Ureter (tissue), 1 donor: ENCODE measurements around the gene SDK1. TPM values are rescaled to one million over a fixed set of nuclear protein-coding genes. Genes with fewer than 3 reads are reported as not detected.

Experiments used
- DNase-seq: peaks from one replicate; pipeline ENCODE4 v3.0.0-alpha.2; 2020; ENCODE audit warnings: low spot score
- total RNA-seq: library from RNA; stranded (reverse); gene quantifications from one replicate; pipeline ENCODE4 v1.2.4, GENCODE V29; 2023
- donor health status: DM: yes; HTN: yes; CAD: no.

Gene SDK1
- total RNA-seq, 1 donor from 2014 or later: 27.3 TPM

DNA sequence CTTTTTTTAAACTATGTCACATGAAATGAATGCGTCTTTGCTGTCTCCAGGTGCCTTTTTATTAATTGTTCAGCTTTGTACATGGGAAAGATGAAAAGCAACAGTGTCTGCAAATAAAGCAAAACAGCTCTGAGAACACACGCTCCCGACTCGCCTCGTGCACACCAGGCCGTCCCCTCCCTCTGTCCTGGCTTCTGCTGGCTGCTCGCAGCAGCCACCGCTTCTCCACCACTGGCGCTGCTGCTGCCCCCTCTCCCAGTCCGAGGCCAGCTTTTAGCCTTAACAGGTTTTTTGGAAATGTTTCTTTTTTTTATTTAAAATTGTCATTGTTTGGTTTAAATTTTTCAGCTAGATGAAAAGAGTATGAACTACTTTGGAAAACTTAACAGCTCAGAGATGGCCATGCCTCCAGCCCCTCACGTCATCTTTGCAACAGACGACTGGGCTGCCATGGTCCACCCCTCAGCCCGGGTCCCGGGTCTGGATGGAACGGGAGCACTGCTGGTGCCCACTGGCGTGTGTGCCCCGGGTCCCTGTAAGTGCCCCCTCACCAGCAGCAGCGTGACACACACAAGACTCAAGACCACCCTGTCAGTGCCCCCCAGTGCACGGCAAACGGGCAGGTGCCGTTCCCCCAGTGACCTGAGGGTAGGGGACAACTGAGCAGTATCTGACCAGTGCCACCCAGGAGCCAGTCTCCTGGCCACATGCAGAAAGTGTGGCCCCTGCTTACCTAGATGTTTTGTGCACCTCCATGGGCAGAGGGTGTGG lies 965.4 kb downstream of the SDK1 start:
- DNase-seq: peak; percentile 39

DNA sequence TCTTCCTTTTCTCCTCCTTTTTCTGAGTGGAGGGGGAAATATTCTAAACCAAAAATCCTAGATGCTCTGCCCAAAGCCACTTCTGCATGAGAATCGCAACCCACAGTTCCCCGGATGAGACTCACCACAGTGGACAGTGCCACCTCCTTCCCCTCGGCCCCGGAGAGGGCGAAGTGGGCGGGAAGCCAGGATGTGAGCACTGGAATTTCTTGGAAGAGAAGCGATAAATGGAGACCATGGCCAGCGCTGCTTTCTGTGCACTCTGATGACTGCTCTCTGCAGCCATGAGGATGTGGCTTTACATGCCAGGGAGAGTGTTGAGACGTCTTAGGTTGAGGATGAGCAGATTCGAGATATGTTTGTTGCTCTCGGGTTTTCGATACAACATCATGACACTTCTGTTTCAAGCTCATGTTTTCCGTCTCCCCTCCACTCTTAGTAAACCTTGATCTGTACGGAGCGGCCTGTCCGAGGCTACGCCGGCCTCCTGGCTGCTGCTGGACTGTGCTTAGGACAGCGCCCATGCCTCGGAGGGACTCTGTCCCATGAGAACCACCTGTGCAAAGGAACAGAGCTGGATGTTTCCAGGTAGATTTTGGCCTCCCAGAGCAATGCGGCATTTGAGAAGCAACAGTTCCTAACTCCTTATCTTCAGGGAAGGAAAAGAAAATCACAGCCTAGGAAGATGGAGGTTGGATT lies 966.4 kb downstream of the SDK1 start:
- peak; percentile 43 for DNase-seq

DNA sequence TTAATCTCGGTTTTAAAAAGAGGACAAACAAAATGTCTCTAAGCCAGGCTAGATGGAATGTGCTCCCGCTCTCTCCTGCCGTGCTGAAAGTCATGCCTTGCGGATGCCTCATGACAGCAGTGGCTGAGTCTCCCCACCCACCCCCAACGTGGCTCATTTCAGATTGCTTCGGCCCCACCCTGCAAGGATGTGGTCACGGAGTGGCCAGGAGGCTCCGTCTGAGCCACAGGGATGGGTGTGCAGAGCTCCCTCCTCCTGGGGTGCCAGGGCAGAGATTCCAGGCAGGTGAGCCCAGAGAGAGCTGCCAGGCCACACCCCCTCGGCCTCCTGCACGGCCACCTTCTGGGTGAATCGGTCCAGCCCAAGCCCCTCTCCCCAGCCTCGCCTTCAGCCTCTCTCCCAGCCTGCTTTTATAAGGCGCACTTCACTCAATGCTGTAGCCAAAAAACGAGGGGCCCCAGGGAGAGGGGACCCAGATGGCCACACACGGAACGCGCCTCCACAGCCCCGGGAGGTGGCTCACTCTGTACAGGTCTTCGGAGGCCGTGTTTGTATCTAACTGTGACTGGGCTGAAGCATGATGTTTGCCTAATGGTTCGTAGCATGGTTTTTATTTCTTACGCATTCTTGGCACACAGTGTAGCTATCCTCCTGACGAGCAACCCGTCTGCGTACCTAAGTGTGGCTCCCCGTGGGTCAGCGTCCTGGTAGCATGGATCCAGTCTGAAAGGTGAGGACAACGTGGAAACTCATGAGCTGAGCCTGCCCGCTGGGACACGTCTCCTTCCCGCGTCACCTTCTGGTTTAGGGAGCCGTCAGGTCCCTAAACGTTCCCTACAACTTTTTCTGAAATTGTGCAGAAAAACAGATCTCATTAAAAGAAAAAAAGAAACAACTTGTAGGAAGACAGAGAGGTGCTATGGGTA lies 967.3 kb downstream of the SDK1 start:
- DNase-seq: peak; percentile 29

DNA sequence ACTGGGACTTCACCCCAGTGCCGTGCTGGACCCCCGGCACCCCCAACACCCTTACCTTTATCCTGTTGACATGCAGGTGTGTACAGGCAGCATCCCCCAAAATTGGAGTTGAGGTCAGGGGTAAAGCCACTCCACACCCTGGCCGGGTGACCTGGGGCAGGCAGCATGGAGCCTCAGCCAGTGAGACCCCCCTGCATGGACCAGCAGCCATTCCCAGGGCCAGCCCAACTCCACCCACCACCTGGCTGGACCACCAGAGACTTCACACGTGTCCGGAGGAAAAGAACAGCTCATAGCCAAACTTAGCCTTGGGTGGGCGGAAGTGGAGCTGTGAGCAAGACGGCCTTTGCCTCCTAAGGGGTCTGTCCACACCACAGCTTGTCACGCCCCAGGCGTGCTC lies 968.0 kb downstream of the SDK1 start:
- DNase-seq: peak; percentile 29

DNA sequence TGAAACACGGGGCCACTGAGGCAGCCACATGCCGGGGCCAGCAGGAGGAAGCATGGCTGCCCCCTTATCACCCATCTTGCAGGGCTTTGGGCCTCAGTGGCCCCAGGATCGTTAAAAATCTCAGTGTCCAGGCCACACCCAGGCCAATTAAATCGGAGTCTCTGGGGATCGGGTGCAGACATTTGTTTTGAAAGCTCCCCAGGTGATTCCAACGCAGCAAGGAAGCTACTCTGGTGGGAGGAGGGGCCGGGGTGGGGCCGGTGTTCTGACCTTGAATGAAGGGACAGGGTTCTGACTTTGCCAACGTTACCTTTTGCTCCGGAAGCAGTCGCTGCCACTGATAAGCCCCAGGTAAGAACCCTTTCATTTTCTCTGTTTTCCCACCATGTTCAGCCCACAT lies 968.7 kb downstream of the SDK1 start:
- DNase-seq: peak; percentile 29

DNA sequence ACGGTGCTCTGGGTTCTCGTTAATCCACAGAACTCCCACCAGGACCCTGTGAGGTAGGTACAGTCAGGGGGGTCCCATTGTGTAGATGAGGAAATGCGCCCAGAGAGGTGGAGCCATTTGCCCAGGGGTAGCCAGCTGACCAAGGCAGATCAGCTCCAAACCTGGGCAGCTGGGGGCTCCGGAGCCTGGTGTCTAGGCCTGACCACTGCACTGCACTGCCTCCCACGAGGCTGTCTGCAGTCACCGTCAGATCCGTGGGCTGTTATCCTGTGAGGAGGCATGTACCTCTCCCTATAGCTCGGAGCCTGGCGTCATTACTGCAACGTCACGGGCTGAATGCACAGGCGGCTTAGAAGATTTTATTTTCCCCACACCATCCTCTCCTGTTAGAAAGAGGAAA lies 969.2 kb downstream of the SDK1 start:
- DNase-seq: peak; percentile 29

DNA sequence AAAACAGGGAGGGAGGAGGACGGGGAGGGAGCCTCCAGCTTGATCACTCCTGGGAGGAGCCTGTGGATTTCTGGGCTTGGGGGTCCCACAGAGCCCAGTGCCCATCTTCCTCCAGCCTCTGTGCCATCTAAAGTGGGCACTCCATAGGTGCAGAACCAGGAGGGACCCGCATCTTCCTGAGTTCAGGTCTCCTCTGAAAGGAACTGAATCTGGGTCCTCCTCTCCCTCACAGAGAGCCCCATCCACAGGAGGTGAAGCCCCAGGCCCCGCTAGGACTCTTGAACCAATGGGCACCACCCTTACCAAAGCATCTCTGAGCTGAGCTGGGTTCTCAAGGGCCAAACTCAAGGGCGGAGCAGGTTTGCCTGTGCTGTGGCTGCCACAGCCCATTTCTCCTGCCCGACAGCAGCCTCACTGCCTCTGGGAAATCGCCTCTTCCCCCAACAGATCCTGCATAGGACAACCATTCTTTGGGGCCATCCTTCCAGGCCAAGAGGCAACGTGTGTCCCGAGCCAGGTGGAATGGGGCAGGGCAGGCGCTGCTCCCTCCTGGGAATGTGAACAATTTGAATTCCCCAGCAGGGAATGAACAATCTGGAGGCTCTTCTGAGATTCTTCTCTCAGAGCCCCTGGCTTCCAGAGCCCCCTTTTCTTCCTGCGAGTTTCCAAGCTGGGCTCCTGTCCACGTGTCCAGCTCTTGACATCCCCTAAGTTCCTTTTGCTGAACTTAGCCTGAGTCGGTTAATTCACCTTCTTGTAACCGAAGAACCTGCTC lies 970.1 kb downstream of the SDK1 start:
- peak; percentile 27 for DNase-seq

DNA sequence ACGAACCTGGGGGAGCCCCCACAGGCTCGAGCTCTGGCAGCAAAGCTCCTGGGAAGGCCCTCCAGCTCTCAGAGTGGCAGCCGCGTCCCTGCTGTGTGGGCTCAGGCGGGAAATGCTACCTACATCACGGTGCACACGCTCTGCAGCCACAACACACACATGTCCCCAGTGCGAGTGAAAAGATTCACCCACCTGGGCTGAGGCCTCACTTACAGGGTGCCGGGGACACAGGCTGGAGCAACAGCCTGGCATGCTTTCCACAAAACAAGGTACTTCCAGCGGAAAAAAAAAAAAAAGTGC lies 970.6 kb downstream of the SDK1 start:
- peak; percentile 8 for DNase-seq

DNA sequence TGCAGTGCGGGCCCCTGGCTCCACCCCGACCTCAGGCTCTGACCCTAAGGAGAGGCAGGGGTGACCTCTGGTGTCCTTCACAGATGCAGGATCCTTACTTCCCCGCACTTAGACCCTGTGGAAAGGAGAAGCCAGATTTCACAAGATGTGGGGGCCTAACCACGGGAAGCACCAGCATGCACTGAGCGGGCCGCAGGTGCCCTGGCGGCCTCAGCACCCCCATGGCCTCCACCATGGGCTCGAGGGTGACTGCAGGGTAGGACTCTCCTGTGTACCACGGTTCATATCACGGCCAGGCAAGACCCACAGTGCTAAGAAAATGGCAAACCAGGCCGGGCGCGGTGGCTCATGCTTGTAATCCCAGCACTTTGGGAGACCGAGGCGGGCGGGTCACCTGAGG lies 971.1 kb downstream of the SDK1 start:
- peak; percentile 32 for DNase-seq

DNA sequence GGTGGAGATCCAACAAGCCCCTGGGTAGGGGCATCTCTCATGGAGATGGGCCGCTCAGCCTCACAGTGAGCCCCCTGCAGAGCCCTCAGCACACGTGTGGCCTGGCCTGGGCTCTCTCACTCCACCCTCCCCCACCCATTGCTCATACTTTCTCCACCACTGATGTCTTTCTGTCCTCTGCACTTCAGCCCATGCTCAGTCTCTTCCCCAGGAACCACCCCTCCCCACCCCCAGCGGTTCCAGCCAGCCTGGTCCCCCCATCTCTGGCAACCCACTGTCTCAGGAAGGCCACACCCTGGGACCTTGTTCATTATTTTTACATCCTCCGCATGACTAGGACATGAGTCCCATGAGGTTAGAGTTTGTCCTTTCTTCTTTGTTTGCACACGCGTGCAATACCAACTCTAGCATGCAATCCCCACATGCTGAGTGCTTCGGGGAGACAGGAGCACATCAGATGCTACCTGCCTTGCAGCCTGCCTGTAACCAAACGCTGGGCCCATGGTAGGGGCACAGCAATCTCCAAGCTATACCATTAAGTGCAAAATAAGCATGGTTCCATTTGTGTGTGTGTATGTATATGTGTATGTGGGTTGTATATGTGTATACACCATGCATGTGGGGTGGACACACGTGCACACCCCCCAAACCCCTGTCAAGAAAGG lies 972.6 kb downstream of the SDK1 start:
- peak; percentile 28 for DNase-seq

DNA sequence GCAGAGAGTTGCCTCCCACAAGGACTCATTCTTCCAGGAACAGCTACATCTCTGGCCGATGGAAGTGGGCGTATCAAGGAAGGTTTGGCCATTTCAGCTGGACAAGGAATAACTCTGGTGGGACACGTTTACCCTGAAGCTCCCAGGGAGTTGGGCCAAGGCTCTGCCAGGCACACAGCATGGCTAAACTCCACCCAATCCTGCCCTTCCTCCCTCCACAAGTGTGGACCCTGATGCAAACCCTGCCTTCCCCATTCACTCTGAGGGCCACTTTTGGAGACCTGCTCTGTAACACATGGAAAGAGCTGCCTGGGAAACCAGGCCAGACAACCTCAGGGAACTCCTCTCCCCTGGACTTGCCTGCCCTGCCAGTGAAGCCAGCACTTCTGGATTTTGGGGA lies 973.2 kb downstream of the SDK1 start:
- DNase-seq: peak; percentile 34

DNA sequence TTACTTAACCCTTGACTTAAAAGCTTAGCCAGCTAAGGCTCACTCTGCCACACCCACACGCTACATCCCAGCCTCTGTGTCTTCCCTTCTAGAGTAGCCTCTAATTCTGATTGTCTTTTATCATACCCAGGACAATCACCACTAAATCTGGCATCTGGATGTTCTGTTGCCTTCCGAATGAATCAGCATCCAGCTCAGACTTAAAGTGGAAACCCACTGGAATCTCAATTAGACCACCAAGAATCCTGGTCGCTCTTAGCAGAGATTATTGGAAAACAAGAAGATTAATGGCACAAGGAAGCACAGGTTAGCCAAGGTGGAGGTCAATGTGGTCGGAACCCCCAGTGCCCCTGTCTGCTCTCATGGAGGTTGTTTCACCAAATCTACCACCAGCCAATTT lies 976.9 kb downstream of the SDK1 start:
- peak; percentile 3 for DNase-seq

DNA sequence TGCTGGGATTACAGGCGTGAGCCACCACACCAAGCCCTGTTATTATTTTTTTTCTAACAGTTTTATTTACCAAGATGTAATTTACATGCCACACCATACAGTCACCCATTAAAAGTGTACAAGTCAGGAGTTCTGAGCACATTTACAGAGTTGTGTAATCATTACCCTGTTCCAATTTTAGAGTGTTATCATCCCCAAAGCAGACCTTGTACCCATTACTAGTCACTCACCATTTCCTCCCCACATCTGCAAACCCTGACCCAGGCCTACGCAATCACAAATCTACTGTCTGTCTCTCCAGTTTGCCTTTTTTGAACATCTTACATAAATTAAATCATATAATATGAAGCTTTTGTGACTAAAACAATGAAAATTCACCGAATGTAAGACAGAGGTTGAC lies 978.2 kb downstream of the SDK1 start:
- DNase-seq: no peak

DNA sequence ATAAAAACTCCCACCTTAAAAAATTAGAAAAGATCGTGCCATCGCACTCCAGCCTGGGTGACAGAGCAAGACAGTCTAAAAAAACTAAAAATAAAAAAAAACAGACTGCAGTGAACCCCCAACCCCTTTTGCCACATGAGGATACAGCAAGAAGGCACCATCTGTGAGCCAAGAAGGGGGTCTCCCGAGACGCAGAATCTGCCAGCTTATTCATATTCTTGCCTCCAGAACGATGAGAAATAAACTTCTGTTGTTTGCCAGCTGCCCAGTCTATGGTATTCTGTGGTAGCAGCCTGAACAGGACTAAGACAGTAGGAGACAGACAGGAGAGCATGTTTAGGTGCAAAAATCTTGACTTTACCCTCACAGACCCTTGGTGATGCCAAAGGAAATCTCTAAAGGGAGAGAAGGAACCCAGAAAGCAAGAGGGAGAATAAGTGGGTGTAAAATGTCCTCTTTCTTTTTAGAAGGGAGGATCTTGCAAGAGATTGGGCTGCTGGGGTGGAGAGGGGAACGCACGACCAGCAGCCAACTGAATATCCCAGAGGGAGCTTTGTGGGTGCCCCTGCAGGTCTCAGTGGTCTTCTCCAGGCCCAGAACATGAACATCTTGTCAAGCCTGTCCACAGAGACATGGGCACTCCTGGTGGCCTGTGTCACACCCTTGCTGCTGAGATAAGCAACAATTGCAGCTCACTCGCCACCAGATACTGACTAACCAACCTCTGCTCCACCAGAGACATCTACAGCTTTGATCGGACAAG lies 980.4 kb downstream of the SDK1 start:
- no peak for DNase-seq

DNA sequence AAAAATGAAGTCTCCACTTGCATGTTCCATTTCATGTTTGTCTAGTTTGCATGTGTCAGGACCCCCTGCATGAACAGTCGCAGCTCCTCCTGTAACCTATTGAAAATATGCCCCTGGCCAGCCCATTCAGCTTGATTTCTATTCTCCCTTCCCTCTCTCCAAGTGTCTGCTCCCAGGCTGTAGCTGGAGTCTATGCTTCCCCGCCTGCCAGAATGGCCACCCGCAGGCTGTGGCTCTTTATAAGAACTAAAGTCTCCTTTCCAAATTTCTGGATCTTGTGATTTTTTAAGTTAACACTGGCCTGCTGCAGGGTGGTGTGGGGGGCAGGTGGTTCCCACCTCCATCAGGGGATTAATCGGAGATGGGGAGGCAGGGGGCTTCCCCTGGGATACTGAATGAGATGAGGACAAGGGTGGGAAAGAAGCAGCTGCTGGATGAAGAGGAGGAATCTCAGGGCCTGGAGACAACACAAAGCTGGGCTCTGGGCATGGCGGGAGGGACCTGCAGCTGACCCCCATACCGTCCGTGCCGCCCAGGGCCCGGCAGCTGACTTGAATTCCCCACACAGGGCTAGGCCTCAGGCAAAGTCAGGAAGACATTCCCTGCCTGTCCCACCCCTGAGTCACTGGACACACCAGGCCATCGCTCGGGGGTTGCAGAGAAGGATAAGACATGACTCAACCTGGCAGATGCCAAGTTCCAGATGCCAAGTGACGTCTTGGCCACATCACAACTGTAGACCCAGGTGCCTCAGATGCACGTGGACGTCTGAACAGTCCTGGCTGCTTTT lies 981.6 kb downstream of the SDK1 start:
- no peak for DNase-seq

DNA sequence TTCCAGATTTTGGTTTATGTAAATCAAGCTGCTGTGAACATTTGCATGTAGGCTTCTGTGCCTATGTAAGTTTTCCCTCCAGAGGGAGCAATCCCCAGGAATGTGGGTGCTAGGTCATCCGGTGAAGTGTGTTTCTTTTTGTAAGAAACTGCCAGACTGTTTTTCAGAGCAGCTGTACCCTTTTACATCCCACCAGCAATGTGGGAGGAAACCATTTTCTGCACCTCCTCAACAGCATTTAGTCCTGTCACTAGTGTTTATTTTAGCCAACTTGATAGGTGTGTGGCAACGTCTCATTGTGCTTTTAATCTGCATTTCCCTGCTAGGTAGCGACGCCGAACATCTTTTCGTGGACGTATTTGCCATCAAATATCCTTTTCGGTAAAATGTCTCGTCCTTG lies 985.3 kb downstream of the SDK1 start:
- DNase-seq: no peak

DNA sequence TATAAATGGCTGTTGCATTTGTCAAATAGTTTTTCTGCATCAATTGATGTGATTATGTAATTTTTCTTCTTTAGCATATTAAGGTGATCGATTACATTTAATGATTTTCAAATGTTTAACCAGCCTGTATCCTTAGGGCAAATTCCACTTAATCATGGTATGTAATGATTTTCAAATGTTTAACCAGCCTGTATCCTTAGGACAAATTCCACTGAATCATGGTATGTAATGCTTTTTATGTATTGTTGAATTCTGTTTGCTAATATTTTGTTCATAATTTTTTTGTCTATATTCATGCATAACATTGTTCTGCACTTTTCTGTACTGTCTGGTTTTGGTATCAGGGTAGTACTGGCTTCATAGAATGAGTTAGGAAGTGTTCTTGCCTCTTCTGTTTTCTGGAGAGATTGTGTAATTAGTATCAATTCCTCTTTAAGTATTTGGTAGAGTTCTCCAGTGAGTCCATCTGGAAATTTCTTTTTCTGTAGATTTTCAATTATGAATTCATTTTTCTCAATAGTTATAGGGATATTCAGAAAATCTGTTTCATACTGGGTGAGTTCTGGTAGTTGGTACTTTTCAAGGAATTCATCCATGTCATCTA lies 987.8 kb downstream of the SDK1 start:
- DNase-seq: no peak

DNA sequence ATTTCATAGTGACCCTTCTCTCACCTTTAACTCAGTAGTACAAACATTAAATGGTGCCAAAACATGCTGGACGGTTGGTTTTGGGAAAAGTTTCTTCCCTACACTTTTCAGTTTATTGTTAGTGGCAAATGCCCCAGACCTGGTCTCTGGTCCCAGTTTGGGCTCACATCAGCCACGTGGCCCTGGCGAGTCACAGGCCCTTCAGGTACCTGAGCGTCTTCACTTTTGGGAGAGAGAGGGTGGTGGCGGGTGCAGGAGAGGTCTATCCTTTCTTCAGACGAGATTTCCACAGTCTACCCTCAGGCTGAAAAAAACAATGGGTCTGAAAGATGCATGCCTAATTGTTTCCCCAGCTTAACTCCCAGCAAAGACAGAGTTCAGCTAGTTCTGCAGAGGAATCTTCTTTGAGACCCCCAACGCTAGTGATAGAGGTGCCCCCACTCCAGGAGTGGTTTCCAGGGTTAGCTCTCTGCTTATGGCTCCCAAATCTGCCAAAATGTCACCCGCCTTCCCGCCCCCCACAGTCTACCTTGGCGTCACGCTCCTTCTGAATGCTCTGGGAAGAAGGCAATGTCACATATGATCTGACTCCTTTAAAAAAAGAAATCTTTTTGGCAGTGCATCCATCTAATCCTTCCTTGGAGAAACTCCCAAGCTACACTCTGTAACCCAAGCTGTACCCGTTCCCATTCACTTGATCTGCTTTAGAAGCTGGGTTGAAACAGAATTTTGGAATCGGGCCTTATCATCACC lies 996.3 kb downstream of the SDK1 start:
- DNase-seq: peak; percentile 17

DNA sequence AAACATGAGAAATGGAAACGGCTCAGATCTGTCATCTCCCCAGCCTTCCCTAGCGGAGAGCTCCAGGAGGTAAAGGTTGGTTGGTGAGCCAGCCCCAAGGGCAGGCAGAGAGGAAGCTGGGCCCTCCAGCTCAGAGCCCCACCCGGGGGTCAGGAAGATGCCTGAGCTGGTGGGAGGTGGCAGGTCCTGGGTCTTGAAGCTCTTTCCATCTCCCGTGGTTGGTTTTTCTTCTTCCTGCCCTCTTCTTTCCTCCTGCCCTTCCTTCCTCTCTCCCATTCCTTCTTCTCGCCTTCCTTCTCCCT lies 996.8 kb downstream of the SDK1 start:
- no peak for DNase-seq
